ENCODE measurements around the gene OOSP4A.

The OOSP4A gene

GRCh38 chr11:59957094-59957493 is 6.7 kb upstream of the OOSP4A start:
- no peak overlapping the region for H3K4me3 ChIP-seq (ENCODE audit: low read length)
- no peak for DNase-seq (ENCODE audit: low read depth)
- no peak for TF ChIP-seq CTCF (conservative IDR thresholded peaks at IDR 0.05; ENCODE audit: low read length)

- TF ChIP-seq CTCF (conservative IDR thresholded peaks at IDR 0.05; ENCODE audit: low read length) = no peak
- no peak overlapping the region for H3K4me3 ChIP-seq (ENCODE audit: low read length)
- no peak for DNase-seq (ENCODE audit: low read depth)
These were observed 3.1 kb upstream of the OOSP4A start for GRCh38 chr11:59960502-59961381.

GRCh38 chr11:59962107-59962482 is 1.7 kb upstream of the OOSP4A start:
- H3K4me3 ChIP-seq (ENCODE audit: low read length) = no peak overlapping the region
- no peak for DNase-seq (ENCODE audit: low read depth)
- TF ChIP-seq CTCF (conservative IDR thresholded peaks at IDR 0.05; ENCODE audit: low read length) = no peak

- no peak overlapping the region for H3K4me3 ChIP-seq (ENCODE audit: low read length)
- no peak for TF ChIP-seq CTCF (conservative IDR thresholded peaks at IDR 0.05; ENCODE audit: low read length)
- DNase-seq (ENCODE audit: low read depth) = no peak
These were observed 1.6 kb downstream of the OOSP4A start for GRCh38 chr11:59965424-59965823.

GRCh38 chr11:59966201-59966600 is 2.4 kb downstream of the OOSP4A start:
- no peak for DNase-seq (ENCODE audit: low read depth)
- H3K4me3 ChIP-seq (ENCODE audit: low read length) = no peak overlapping the region
- TF ChIP-seq CTCF (conservative IDR thresholded peaks at IDR 0.05; ENCODE audit: low read length) = no peak

GRCh38 chr11:59967677-59968394 is 4.0 kb downstream of the OOSP4A start:
- no peak for TF ChIP-seq CTCF (conservative IDR thresholded peaks at IDR 0.05; ENCODE audit: low read length)
- H3K4me3 ChIP-seq (ENCODE audit: low read length) = no peak overlapping the region
- no peak for DNase-seq (ENCODE audit: low read depth)

GRCh38 chr11:59968395-59968783 is 4.6 kb downstream of the OOSP4A start:
- TF ChIP-seq CTCF (conservative IDR thresholded peaks at IDR 0.05; ENCODE audit: low read length) = no peak
- H3K4me3 ChIP-seq (ENCODE audit: low read length) = no peak overlapping the region
- no peak for DNase-seq (ENCODE audit: low read depth)

Data from AG10803 (cell line).